Endometrium (tissue), 2 donors: ENCODE results near the gene ZNF681.
"Not testable (repeated sequence)": the region's sequence is repeated elsewhere in the genome, so short reads cannot be mapped to it uniquely, and the experiment has no call there.

Experiments
- FAIRE-seq: peaks from 2 replicates; lab custom pipeline; 2012; peaks lifted over from hg19 to GRCh38; lab: Jason Lieb, UNC
- donor health status: control.
- donor health status: control.

The ZNF681 gene

DNA sequence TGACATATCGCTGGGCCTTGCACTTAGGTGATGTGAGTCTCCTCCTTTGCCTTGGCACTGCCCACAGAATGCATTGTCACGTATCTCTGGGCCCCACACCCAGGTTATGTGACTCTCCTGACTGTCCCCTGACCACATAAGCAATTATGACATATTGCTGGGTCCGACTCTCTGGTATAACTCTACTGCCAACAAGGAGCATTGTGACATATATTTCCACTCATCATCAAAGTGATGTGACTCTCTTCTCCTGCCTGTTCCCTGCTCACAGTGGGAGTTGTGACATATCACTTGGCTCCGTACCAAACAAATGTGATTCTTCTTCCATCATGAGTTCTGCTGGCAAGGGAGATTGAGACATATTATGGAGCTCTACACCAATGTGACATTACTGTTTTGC, 15.4 kb upstream of the ZNF681 start:
- FAIRE-seq = no peak

DNA sequence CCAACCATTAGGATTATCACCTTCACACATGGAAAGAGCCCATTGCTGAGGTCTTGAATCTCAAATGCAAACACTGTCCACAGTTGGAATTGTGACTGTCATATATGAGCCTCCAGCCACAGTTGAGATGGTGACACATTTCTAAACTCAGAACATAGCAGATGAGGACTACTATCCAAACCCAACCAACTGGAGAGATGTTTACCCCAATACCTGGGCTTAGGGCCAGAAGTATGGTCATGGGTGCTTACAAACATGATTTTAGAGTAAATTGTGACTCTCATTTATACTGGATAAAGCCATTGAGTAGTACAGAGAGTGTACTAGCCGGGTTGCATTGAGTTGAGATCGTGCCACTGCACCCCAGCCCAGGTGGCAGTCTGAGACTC, 14.0 kb upstream of the ZNF681 start:
- FAIRE-seq = no peak

DNA sequence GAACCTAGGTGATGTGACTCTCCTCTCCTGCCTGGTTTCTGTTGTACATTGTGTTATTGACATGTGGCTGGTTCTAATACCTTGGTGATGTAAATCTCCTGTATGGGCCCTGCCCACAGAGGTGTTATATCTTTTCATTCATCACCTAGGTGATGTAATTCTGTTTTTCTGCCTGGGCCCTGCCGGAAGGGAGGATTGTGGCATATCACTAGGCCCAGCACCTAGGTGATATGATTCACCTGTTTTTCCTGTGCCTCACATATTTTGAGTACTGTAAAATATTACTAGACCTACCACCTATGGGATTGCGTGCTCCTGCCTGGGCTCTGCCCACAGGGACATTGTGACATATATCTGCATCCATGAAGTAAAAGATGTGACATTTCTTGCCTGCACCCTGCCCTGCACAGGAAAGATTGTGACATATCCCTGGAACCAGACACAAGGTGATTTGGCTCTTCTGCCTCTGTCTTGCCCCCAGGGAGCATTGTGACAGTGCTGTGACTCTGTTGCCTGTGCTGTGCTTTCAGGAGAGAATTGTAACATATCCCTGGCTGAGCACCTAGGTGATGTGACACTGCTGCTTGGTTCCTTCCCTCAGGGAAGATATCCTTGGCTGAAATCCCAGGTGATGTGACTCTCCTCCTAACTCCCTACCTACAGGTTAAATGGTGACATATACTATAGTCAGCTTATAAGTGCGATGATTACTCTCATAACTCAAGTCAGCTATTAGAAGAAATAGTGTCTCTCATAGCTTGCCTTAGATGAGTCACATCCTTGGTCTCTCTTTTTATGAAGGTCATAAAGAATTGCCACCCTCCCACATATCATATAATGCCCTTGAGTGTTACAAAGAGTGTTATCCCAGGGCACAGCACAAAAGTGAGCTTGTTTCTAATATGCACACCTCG, 13.3 kb upstream of the ZNF681 start:
- FAIRE-seq = no peak

DNA sequence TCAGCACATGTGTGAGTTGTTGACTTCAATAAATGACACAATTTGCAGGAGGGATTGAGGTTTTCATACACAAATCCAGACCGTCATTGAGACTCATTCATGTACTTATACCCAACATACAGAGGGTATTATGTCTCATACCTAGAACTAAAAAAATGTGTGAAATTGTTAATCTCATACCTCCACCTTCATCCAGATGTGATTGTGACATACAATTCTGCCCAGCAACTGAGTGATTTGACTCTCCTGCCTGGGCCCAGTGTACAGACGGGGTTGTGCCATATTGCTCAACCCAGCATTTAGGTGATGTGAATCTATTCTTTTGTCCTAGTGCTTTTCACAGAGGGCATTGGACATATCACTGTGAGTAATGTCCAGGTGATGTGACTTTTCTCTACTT, 12.6 kb upstream of the ZNF681 start:
- no peak for FAIRE-seq

- no peak for FAIRE-seq
These were observed 12.1 kb upstream of the ZNF681 start for GRCh38 chr19:23770672-23771250.

DNA sequence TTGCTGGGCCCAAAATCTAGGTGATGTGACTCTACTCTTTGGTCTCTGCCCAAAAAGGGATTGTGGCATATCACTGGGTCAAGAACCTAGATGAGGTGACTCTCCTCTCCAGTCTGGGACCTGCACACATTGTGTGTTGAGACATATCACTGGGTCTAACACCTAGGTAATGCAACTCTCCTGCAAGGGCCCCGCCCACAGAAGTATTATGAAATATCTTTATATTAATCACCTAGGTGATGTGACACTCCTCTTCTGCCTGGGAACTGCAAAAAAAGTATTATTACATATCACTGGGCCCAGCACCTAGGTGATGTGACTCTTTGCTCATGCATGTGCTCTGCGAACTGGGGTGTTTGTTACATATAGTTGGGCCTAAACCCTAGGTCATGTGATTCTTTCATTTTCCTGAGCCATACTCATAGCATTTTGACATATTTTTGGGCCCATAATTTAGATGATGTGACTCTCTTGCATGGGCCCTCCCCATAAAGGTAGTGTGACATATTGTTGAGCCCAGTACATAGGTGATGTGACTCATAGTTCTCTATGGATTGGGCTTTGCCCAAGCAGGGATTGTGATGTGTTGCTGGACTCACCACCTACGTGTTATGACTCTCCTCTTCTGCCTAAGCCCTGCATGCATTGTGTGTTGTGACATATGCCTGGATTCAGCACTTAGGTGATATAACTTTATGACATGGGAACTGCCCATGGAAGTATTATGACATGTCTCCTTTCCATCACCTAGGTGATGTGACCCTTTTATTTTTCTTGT, 11.2 kb upstream of the ZNF681 start:
- FAIRE-seq = no peak

DNA sequence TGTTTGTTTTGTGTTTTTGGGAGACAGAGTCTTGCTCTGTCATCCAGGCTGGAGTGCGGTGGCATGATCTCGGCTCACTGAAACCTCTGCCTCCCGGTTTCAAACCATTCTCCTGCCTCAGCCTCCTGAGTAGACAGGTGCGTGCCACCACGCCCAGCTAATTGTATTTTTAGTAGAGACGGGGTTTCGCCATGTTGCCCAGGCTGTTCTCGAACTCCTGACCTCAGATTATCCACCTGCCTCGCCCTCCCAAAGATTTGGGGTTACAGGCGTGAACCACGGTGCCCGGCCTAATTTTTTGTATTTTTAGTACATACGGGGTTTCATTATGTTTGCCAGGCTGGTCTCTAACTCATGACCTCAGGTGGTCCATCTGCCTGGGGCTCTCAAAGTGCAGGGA, 8.3 kb upstream of the ZNF681 start:
- no peak for FAIRE-seq

DNA sequence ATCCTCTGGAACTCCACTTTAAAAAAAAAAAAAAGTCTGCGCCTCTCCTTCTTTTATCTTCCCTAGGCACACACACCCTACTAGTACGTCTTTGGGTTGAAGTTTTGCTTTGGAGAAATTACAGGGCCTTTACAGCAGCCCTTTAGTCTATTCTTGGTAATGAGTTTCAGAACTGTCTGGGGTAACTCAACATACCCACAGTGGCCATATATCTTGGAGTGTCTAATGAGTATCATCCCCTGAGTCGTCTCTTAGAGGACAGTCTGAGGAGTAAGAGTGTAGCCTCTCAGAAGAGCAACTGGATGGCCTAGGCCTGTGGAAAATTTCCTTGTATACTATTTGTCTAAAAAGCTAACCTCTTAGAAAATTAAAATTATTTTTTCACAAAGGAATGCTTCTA, 6.1 kb upstream of the ZNF681 start:
- FAIRE-seq = no peak

- FAIRE-seq = peak; percentile 91
These were observed 4.4 kb upstream of the ZNF681 start for GRCh38 chr19:23762884-23763711.

DNA sequence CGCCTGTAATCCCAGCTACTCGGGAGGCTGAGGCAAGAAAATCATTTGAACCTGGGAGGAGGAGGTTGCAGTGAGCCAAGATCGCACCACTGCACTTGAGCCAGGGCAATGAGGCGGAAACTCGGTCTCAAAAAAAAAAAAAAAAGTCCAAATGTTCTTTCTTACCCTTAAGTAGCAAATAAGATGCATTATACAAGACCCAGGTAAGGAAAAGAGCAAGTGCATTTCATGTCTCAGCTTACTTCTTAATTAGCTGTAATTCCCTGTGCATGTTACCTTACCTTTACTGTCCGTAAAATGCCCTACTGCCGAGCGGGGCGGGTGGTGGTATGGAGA, 3.8 kb upstream of the ZNF681 start:
- FAIRE-seq = no peak

DNA sequence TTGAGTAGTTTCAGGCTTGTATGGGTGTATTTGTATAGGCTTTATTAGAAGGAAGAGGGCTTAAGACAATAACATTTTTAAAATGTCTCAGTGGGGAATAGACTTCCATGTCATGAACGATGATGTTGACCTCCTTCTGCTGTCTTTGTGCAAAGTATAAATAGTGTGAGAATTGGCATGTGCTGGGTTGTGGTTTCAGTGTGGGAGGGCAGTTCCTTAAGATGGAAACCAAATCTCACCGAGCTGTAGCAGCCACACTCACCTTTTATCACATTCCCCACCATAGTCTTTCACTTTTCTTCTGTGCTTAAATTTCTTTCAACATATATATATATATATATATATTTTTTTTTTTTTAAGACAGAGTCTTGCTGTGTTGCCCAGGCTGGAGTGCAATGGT, 1.6 kb upstream of the ZNF681 start:
- not testable (repeated sequence) for FAIRE-seq

DNA sequence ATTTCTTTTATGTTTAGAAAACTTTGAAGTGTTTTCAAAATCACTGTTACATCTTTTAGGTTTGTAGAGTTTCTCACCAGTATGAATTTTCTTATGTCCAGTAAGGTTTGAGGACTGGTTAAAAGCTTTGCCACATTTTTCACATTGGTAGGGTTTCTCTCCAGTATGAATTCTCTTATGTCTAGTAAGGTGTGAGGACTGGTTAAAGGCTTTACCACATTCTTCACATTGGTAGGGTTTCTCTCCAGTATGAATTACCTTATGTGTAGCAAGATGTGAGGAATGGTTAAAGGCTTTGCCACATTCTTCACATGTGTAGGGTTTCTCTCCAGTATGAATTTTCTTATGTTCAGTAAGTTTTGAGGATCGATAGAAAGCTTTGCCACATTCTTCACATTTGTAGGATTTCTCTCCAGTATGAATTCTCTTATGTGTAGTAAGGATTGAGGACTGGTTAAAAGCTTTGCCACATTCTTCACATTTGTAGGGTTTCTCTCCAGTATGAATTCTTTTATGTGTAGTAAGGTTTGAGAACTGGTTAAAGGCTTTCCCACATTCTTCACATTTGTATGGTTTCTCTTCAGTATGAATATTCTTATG, 15.0 kb downstream of the ZNF681 start:
- FAIRE-seq = not testable (repeated sequence)

GRCh38 chr19:23730729-23731465, 27.8 kb downstream of the ZNF681 start:
- not testable (repeated sequence) for FAIRE-seq

DNA sequence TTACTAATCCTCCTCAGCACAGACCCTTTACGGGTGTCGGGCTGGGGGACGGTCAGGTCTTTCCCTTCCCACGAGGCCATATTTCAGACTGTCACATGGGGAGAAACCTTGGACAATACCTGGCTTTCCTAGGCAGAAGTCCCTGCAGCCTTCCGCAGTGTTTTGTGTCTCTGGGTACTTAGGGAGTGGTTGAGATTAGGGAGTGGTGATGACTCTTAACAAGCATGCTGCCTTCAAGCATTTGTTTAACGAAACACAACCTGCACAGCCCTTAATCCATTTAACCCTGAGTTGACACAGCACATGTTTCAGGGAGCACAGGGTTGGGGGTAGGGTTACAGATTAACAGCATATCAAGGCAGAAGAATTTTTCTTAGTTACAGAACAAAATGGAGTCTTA, 34.5 kb downstream of the ZNF681 start:
- not testable (repeated sequence) for FAIRE-seq

GRCh38 chr19:23718802-23719201, 39.9 kb downstream of the ZNF681 start:
- FAIRE-seq = no peak

DNA sequence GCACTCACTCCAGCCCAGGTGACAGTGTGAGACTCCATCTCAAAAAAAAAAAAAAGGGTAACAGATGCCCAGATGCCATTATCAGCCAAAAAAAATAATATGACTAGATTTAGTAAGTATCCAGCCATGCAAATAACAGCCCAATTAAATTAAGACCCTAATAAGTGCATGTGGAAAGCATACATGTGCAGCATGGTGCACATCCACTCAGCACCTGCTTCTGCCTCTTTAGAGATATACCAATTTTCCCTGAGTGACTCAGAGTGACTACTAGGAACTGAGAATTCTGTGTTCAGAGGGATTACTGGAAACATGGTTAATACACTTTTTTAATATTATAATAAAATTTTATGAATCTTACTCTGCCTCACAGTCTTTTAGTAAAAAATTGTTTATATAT, 41.9 kb downstream of the ZNF681 start:
- no peak for FAIRE-seq

- FAIRE-seq = no peak
These were observed 49.3 kb downstream of the ZNF681 start for GRCh38 chr19:23709347-23709746.

- no peak for FAIRE-seq
These were observed 52.0 kb downstream of the ZNF681 start for GRCh38 chr19:23706657-23707056.

- no peak for FAIRE-seq
These were observed 59.2 kb downstream of the ZNF681 start for GRCh38 chr19:23699521-23699860.

- FAIRE-seq = no peak
These were observed 59.8 kb downstream of the ZNF681 start for GRCh38 chr19:23698711-23699520.
